GM12878 (cell line): Measurements from ENCODE around the gene DELE1. TPM values are rescaled to one million over a fixed set of nuclear protein-coding genes. Genes with fewer than 3 reads are reported as not detected.

Experiments used
- ATAC-seq: fragments of 200-7000 bp; cut with Tn5 transposase; 3 replicates; pipeline ENCODE4 v1.9.1; 2020; ENCODE audit warnings: mild to moderate bottlenecking, moderate library complexity
- BruUV-seq: library from RNA; stranded (reverse); fragments of 400-500 nt; replicated peaks from 2 replicates; lab custom pipeline; 2021; lab: Mats Ljungman, UMichigan
- CTCF ChIA-PET: fragments of 300-600 bp; sonication (Branson Sonifier 250); formaldehyde crosslinking; extraction: SDS; loops from one replicate; lab custom pipeline; 2021; ENCODE audit warnings: inconsistent platforms; lab: Yijun Ruan, JAX
- POLR2A ChIA-PET: fragments of 350-600 bp; formaldehyde crosslinking; extraction: SDS; loops from one replicate; lab custom pipeline; 2021; ENCODE audit warnings: inconsistent platforms; lab: Charles Lee
- RAD21 ChIA-PET: fragments of 300-600 bp; sonication (Branson Sonifier 250); formaldehyde crosslinking; loops from one replicate; lab custom pipeline; 2023; ENCODE audit warnings: antibody characterized with exemption; ENCODE audit not compliant: unreplicated experiment; lab: Charles Lee
- SMC1A ChIA-PET: fragments of 300-600 bp; sonication (Branson Sonifier 250); formaldehyde crosslinking; loops from one replicate; lab custom pipeline; 2023; ENCODE audit not compliant: unreplicated experiment, uncharacterized antibody; lab: Charles Lee
- DNase-seq: peaks from one replicate; pipeline ENCODE4 v3.0.0-alpha.2; 2011; ENCODE audit warnings: low read depth, low spot score
- FAIRE-seq: peaks from 3 replicates; lab custom pipeline; 2011; peaks lifted over from hg19 to GRCh38; lab: Jason Lieb, UNC
- H2AFZ ChIP-seq: 2 replicates; pipeline ENCODE4 v1.6.0; 2011; ENCODE audit warnings: low read depth, low read length, control low read depth; ENCODE audit not compliant: control insufficient read depth
- H3K27ac ChIP-seq: 2 replicates; pipeline ENCODE4 v1.5.1; 2011; ENCODE audit warnings: control low read depth; ENCODE audit not compliant: control insufficient read depth, insufficient read depth
- H3K27me3 ChIP-seq, 2 experiments: replicated peaks in 1 of 2; 2 replicates each; pipeline versions ENCODE4 v1.6.0 to v1.6.1; 2011; ENCODE audit warnings: low read length in 1 of 2; ENCODE audit not compliant: control insufficient read depth in 2 of 2, insufficient read depth in 2 of 2
- H3K36me3 ChIP-seq, 2 experiments: 2 replicates each; pipeline ENCODE4 v1.5.1; 2011; ENCODE audit warnings: low read length in 1 of 2; ENCODE audit not compliant: control insufficient read depth in 2 of 2, insufficient read depth in 2 of 2
- H3K4me1 ChIP-seq: 2 replicates; pipeline ENCODE4 v1.6.1; 2011; ENCODE audit warnings: mild to moderate bottlenecking, low read length, moderate library complexity, mixed read lengths; ENCODE audit not compliant: control insufficient read depth, insufficient read depth
- H3K4me2 ChIP-seq: 2 replicates; pipeline ENCODE4 v1.6.0; 2011; ENCODE audit warnings: control low read depth; ENCODE audit not compliant: control insufficient read depth, insufficient read depth
- H3K4me3 ChIP-seq: fragments of 200-600 bp; sonication (generic); 2 replicates; pipeline ENCODE4 v1.5.1; 2016
- H3K79me2 ChIP-seq: 2 replicates; pipeline ENCODE4 v1.6.0; 2011; ENCODE audit warnings: low read length; ENCODE audit not compliant: control insufficient read depth, insufficient read depth
- H3K9ac ChIP-seq: 2 replicates; pipeline ENCODE4 v1.8.0; 2011; ENCODE audit warnings: low read length, control low read depth, mixed read lengths; ENCODE audit not compliant: control insufficient read depth, insufficient read depth
- H3K9me3 ChIP-seq: replicated peaks from 3 replicates; pipeline ENCODE4 v1.5.1; 2011; ENCODE audit warnings: mild to moderate bottlenecking, low read length; ENCODE audit not compliant: control insufficient read depth, insufficient read depth
- H4K20me1 ChIP-seq: 2 replicates; pipeline ENCODE4 v1.6.0; 2011; ENCODE audit not compliant: control insufficient read depth, insufficient read depth
- FOXK2 ChIP-seq: fragments of 450-650 bp; IDR thresholded peaks from 2 replicates; pipeline ENCODE4 v1.6.1; 2017; ENCODE audit warnings: mild to moderate bottlenecking, moderate library complexity
- NFYB ChIP-seq: IDR thresholded peaks from 2 replicates; pipeline ENCODE4 v1.6.1; 2011; ENCODE audit warnings: low read depth, mild to moderate bottlenecking, low read length, improper control_type of control experiment, moderate library complexity; ENCODE audit not compliant: insufficient read depth
- POU2F2 ChIP-seq: IDR thresholded peaks from 3 replicates; pipeline ENCODE4 v1.6.1; 2011; ENCODE audit warnings: low read depth, mild to moderate bottlenecking, low read length, borderline replicate concordance
- RELA ChIP-seq: fragments of 450-650 bp; IDR thresholded peaks from 2 replicates; pipeline ENCODE4 v1.8.0; 2014; ENCODE audit warnings: borderline replicate concordance; ENCODE audit not compliant: partially characterized antibody
- WGBS: methylation state at CpG from one replicate; pipeline ENCODE4 v1.1.6; 2016; ENCODE audit warnings: low lambda C conversion rate; ENCODE audit not compliant: insufficient replicate concordance, insufficient coverage; ENCODE audit errors: missing lambda C conversion rate; 5-methylcytosine and 5-hydroxymethylcytosine counted together
- in situ Hi-C: fragments of 300-500 bp; cut with MboI; formaldehyde crosslinking; loops from 9 replicates; pipeline ENCODE4 v1.14.3; 2018; ENCODE audit warnings: mixed read lengths
- intact Hi-C: fragments of 100-400 bp; cut with micrococcal nuclease; formaldehyde crosslinking; loops from one replicate; pipeline ENCODE4 v1.14.2; 2022; ENCODE audit not compliant: unreplicated experiment
- polyA plus RNA-seq, 11 experiments: library from polyadenylated mRNA; depleted of rRNA in 4 of 11; unstranded in 6 of 11; stranded (reverse) in 5 of 11; fragments of >200 nt; fragmentation: Nextera tagmentation in 4 of 11; fragmentation: Illumina TruSeq in 1 of 11; extraction: Ambion mirVana in 4 of 11; extraction: Trizol in 1 of 11; gene quantifications; 1 replicate in 1 of 11; 2 replicates in 10 of 11; pipeline versions ENCODE4 v1.2.1 to v1.2.3, GENCODE V29; 2011 to 2016; ENCODE audit warnings: inconsistent platforms in 2 of 11, missing spikeins in 2 of 11, low read depth in 1 of 11
- total RNA-seq, 4 experiments: library from RNA; depleted of rRNA in 3 of 4; stranded (reverse); fragments of >200 nt in 3 of 4; fragmentation: Illumina TruSeq in 1 of 4; extraction: Trizol in 1 of 4; gene quantifications; 2 replicates each; pipeline versions ENCODE4 v1.2.1 to v1.2.3, GENCODE V29; 2013 to 2021

Gene DELE1
- total and polyA plus RNA-seq, 10 of the 15 experiments (the other 5 are each of a cell fraction or from before 2014, with no cell fraction given) = 18.9 to 71.4 (median 47.6) TPM

- no peak overlapping the region for H3K4me2 ChIP-seq
- H3K4me1 ChIP-seq = peaks cover 16% of the 10 kb centered on the region
- CTCF ChIA-PET = interaction anchor here (1.2 kb wide), 1 partner anchor 183 kb away, joined by 4 read pairs; no protein-coding TSS in a partner anchor
- H3K9ac ChIP-seq = no peak overlapping the region
- H2AFZ ChIP-seq = no peak overlapping the region
- RAD21 ChIA-PET = no interaction called here
- BruUV-seq = no TSS peak
- 22% methylated on average over 6 of the region's 9 CpGs for WGBS
- SMC1A ChIA-PET = interaction anchor here (0.7 kb wide), 1 partner anchor 10 kb away, joined by 3 read pairs; no protein-coding TSS in a partner anchor
- FAIRE-seq (no peak), DNase-seq (no peak), ATAC-seq (no peak)
- TF ChIP-seq FOXK2 (no peak), POU2F2 (no peak), RELA (no peak), NFYB (no peak)
- intact Hi-C loops = loop anchor here (5.0 to 10.0 kb wide), 2 partner anchors 63 to 270 kb away; no protein-coding TSS in a partner anchor
- H3K4me3 ChIP-seq = no peak overlapping the region
- in situ Hi-C loops = no loop called here
- 0 out of 2 replicates have a peak, but pooled peaks cover 3% of the 10 kb centered on the region for H4K20me1 ChIP-seq
- H3K36me3 ChIP-seq = no peaks in the 10 kb centered on the region
- no peaks in the 10 kb centered on the region for H3K9me3 ChIP-seq
- POLR2A ChIA-PET = interaction anchor here (0.6 kb wide), 1 partner anchor 62 kb away, joined by 3 read pairs; no protein-coding TSS in a partner anchor
- H3K27me3 ChIP-seq = peaks cover 24 to 26% of the 10 kb centered on the region in 2 experiments
- no peaks in the 10 kb centered on the region for H3K79me2 ChIP-seq
- no peak overlapping the region for H3K27ac ChIP-seq
Observed at GRCh38 chr5:141875022-141875740, 48.5 kb upstream of the DELE1 start.
